ENCODE measurements around the gene TBC1D20.
"Not testable (repeated sequence)": the region's sequence is repeated elsewhere in the genome, so short reads cannot be mapped to it uniquely, and the experiment has no call there.

TBC1D20 gene

DNA sequence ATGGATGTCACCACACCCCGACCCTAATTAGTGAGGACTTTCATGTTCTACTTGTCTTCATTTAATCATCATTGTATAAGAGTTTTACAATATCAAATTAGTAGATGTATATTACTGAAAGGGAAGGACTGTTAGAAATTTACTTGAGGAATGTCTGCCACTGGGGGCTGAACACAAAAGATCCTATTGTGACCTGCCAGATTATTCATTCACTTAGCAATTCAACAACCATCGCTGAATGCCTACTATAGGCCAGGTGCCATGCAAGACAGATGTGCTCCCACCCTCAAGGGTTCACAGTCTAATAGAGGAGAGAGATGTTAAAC is 62.2 kb downstream of the TBC1D20 start:
- no peak for DNase-seq

DNA sequence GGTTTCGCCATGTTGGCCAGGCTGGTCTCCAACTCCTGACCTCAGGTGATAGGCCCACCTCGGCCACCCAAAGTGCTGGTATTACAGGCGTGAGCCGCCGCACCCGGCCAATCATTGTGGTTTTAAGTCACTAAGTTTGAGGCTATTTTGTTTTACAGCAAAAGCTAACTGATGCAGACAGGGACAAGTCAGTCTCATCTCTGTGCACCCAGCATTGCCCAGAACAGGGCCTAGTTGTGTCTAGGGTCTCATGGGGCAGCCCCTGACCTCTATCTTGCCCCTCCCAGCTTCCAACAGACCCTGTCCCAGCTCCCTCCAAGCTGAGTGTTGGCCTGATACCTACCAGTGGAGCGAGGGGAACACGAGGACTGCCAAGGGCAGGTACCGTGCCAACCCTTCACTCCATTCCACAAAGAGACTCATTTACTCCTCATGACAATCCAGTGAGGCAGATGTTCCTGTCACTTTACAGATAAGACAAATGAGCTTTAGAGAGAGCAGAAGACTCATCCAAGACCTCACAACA is 63.1 kb downstream of the TBC1D20 start:
- DNase-seq = no peak

DNA sequence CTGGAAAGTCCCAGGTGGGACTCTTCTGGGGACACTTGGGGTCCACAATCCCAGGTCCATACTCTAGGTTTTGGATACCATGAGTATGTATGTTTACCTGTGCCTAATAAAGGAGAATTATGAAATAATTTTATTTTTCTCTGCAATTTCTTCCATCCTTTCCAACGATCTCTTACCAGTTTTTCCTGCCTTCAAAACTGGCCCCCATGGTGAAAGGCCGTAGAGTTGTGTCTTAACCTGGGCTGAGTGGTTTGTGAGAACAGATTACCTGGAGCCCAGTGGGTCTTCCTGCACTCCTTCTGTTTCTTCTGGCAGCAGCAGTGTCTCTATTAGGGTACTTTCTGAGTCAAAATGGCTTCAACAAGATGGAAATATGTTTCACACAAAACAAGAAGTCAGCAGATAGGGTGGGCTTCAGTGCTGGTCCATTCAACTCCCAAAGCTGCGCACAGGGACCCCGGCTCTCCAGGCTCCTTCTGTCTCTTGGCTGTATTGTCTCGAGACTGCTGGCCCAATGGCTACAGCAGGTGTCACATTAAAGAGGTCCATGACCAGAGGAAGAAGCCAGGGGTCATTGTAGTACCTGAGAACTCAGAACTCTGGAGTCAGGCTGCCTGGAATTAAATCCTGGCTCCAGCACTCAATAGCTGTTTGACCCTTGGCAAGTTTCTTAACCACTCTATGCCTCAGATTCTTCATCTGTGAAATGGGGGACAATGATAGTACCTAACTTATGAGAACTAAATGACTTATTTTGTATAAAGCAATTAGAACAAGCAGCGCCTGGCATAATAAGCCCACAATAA is 64.7 kb downstream of the TBC1D20 start:
- DNase-seq = no peak

DNA sequence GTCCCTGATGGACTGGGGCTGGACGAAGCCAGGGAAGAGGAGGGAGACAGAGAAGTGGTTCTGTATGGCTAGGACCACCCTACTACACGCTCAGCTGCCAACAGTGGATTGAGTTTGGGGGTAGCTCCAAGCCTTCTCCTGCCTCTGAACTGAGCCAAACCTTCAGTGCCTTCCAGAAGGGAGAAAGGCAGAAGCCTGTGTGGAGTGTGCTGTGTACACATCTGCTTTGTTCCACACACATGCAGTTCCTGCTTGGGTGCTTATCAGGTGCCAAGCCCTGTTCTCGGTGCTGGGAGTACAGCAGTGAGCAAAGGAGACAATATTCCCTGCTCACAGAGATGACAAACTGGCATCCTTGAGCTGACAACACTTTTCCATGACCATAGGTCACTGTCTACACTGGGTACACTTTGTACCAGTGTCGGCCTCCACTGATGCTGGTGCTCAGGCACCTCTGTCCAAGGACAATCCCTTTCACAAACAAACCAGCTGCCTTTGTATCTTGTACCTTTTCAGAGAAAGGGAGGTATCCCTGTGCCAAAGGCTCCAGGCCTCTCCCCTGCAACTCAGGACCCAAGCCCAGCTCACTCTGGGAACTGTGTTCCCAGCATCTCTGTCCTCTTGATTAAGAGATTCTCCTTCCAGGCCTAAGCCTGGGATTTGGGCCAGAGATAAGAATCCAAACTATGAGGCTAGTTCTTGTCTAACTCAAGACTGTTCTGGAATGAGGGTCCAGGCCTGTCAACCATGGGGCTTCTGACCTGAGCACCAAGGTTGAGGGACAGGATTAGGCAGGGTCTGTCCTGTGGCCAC is 65.5 kb downstream of the TBC1D20 start:
- no peak for DNase-seq

DNA sequence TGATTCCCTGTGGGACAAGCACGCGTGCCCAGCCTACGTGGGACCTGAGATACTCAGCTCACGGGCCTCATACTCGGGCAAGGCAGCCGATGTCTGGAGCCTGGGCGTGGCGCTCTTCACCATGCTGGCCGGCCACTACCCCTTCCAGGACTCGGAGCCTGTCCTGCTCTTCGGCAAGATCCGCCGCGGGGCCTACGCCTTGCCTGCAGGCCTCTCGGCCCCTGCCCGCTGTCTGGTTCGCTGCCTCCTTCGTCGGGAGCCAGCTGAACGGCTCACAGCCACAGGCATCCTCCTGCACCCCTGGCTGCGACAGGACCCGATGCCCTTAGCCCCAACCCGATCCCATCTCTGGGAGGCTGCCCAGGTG is 66.1 kb downstream of the TBC1D20 start:
- no peak for DNase-seq

DNA sequence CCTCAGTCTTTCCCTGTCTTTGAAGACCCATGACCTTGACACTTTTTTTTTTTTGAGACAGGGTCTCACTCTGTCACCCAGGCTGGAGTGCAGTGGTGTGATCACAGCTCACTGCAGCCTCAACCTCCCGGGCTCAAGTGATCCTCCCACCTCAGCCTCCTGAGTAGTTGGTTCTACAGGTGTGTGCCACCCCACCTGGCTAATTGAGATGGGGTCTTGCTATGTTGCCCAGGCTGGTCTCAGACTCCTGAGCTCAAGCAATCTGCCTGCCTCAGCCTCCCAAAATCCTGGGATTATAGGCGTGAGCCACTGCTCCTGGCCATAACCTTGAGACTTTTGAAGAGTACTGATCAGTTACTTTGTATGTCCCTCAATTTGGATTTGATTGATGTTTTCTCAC is 69.0 kb downstream of the TBC1D20 start:
- not testable (repeated sequence) for DNase-seq

DNA sequence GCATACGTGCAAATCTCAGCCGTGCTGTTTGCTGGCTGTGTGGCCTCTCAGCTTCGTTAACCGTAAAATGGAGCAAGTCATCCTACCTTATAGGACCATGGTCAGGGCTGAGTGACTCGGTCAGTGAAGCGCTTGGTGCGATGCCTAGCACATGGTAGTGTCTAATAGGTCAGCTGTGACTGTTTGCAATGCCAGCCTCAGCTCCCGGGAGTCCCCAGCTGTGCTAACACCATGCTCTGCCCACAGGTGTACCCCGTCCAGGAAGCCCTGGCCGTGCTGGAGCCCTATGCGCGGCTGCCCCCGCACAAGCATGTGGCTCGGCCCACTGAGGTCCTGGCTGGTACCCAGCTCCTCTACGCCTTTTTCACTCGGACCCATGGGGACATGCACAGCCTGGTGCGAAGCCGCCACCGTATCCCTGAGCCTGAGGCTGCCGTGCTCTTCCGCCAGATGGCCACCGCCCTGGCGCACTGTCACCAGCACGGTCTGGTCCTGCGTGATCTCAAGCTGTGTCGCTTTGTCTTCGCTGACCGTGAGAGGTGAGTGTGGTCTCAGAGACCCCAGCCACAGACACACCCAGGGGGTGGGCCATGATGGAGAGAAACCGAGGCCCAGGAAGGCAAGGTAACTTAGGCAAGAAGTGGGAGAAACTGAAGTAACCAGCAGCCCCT is 71.2 kb downstream of the TBC1D20 start:
- no peak for DNase-seq

DNA sequence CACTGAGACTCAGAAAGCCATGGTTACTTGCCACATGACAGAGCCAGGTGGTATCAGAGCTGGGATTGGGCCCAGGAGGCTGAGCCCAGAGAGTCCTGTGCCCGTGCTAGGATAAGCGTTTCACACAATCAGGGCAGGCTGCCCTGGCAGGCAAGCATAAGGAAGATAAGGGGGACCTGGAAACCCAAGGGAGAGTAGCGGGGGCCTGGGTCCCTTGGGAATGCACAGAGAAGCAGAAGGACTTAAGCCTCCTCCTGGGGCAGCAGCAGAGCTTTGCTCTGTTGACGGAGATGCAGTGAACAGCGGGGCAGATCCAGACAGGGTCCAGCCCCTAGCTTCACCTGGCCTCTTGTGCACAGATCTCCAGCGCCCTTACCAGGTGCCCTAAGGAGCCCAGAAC is 73.1 kb downstream of the TBC1D20 start:
- DNase-seq = no peak

DNA sequence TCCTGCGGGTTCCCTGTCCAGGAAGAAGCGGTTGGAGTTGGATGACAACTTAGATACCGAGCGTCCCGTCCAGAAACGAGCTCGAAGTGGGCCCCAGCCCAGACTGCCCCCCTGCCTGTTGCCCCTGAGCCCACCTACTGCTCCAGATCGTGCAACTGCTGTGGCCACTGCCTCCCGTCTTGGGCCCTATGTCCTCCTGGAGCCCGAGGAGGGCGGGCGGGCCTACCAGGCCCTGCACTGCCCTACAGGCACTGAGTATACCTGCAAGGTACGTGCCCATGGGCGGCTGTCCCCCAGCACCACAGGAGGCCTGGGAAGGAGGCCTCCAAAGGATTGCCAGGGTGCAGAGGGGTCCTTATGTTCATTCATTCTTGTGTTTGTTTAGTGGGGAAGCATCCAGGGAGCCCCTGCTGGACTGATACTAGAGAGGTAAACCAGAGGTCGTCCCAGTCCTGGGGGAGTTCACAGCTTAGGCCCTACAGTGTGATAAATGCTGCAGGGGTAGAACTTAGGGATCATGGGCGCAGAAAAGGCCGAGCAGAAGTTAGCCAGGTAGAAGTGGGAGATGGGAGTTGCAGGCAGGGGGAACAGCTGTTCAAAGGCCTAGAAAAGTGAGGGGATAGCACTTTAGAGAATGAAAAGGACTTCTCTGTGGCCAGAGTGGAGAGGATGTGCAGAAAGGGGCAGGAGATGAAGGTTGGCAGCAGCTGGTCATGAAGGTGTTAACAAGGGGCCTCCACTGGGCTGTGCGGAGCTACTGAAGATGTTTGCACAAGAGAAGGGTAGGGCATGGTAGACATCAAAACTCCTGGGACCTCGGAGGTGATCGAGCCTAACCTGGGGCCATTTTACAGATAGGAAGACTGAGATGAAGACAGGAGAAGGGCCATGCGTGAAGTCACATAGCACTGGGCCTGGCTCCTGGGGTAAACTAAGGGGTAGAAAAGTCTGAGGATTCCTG is 74.0 kb downstream of the TBC1D20 start:
- DNase-seq = no peak

DNA sequence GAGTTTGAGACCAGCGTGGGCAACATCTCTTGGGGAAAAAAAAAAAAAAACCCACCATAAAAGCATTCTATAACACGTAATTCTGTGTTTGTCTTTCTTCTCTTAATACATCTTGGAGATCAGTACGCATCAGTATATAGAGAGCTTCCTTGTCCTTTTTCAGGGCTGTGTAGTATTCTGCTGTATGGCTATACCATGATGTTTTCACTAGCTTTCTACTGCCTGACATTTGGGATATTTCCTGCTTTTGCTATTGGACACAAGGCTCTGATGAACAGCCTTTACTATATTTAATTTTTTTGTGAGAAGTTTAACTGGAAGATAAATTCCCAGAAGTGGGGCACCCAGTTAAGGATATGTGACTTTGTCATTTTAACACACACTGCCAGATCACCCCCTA is 74.8 kb downstream of the TBC1D20 start:
- no peak for DNase-seq

DNA sequence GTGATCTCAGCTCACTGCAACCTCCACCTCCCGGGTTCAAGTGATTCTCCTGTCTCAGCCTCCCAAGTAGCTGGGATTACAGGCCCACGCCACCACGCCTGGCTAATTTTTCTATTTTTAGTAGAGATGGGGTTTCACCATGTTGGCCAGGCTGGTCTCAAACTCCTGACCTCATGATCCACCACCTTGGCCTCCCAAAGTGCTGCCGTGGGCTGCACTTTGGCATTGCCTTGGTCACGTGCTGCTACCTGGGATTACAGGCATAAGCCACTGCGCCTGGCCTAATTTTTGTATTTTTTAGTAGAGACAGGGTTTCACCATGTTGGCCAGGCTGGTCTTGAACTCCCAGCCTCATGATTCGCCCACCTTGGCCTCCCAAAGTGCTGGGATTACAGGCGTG is 75.7 kb downstream of the TBC1D20 start:
- DNase-seq = not testable (repeated sequence)

Measured in DMS79 treated with DMSO at 0.1 percent for 48 hours (cell line).